ENCODE data around the gene AGPAT1. TPM values are rescaled to one million over a fixed set of nuclear protein-coding genes. Genes with fewer than 3 reads are reported as not detected.
A peak's percentile ranks its signal among the peaks of the same experiment; 100 is the strongest.
"Not testable (repeated sequence)": the region's sequence is repeated elsewhere in the genome, so short reads cannot be mapped to it uniquely, and the experiment has no call there.

The AGPAT1 gene
- total RNA-seq, 1 donor from 2014 or later, result 12.9 TPM

- not testable (repeated sequence) for DNase-seq
Observed at GRCh38 chr6:32186151-32186840, 10.4 kb upstream of the AGPAT1 start.

GRCh38 chr6:32185681-32186131 lies 9.8 kb upstream of the AGPAT1 start:
- DNase-seq, result peak; percentile 78

- DNase-seq, result no peak
Observed at GRCh38 chr6:32184084-32184640, 8.3 kb upstream of the AGPAT1 start, which contains the start of gene AGER. Gene AGER, minus strand, starts transcription at chr6:32184253. Its CDS starts 31 bp downstream, at chr6:32184222.

GRCh38 chr6:32183483-32184083 lies 7.7 kb upstream of the AGPAT1 start:
- DNase-seq, result no peak

- DNase-seq, result no peak
Observed at GRCh38 chr6:32183030-32183429, 7.1 kb upstream of the AGPAT1 start.

GRCh38 chr6:32182555-32182981 lies 6.7 kb upstream of the AGPAT1 start:
- DNase-seq, result no peak

- no peak for DNase-seq
Observed at GRCh38 chr6:32181915-32182529, 6.1 kb upstream of the AGPAT1 start.

- no peak for DNase-seq
Observed at GRCh38 chr6:32181148-32181702, 5.3 kb upstream of the AGPAT1 start.

GRCh38 chr6:32179766-32180405 lies 4.0 kb upstream of the AGPAT1 start:
- no peak for DNase-seq

- DNase-seq, result no peak
Observed at GRCh38 chr6:32178547-32179440, 2.9 kb upstream of the AGPAT1 start.

GRCh38 chr6:32177788-32178546 lies 2.1 kb upstream of the AGPAT1 start, which contains the start of gene RNF5:
Gene RNF5, plus strand, starts transcription at chr6:32178405. Its CDS starts 107 bp downstream, at chr6:32178512.
- DNase-seq, result peak; percentile 100

- peak; percentile 82 for DNase-seq
Observed at GRCh38 chr6:32177183-32177787, 1.4 kb upstream of the AGPAT1 start.

- DNase-seq, result no peak
Observed at GRCh38 chr6:32176476-32177182, 745 bp upstream of the AGPAT1 start.

GRCh38 chr6:32175322-32175710 lies 568 bp downstream of the AGPAT1 start:
- DNase-seq, result no peak

- no peak for DNase-seq
Observed at GRCh38 chr6:32174416-32174815, 1.5 kb downstream of the AGPAT1 start.

GRCh38 chr6:32173051-32173727 lies 2.7 kb downstream of the AGPAT1 start:
- DNase-seq, result no peak

GRCh38 chr6:32171234-32171633 lies 4.7 kb downstream of the AGPAT1 start:
- DNase-seq, result no peak

GRCh38 chr6:32170294-32170693 lies 5.6 kb downstream of the AGPAT1 start:
- no peak for DNase-seq

Data from tongue (tissue), 2 donors.